ENCODE measurements around the gene FLII.
"Not testable (repeated sequence)": the region's sequence is repeated elsewhere in the genome, so short reads cannot be mapped to it uniquely, and the experiment has no call there.

FLII gene

DNA sequence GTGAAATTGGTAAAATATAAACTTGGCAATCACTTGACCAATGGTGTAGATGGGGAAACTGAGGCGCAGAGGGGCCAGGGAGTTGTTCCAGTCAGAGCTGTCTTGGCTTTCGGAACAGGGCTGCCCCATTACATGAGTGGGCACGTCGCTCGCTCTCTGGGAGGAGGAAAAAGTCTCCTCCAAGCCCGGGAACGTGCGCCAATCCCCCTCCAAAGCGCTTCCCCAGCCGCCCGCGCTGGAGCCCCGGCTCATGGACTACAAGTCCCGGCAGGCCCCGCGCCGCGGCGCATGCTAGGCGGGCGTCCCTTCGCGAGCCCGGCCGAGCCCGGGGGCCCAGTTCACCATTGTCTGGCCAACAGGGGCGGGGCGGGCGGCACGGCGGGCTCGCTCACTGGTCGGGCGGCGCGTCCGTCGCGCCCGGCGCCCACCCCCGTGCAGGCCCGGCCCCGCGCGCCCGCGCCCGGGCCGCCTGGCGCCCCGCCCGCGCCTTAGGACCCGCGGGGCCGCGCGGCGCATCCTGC is 33.4 kb downstream of the FLII start, which contains the start of gene LLGL1:
LLGL1 (plus strand) TSS at position 515 of the 521 bp plus-strand sequence. CDS start 48 bp downstream, outside the sequence.
- peak within 1 kb of the TSS; percentile 69; the same call in 1 of the 2 replicates for H3K27ac ChIP-seq
- TF ChIP-seq, protein P1, sequence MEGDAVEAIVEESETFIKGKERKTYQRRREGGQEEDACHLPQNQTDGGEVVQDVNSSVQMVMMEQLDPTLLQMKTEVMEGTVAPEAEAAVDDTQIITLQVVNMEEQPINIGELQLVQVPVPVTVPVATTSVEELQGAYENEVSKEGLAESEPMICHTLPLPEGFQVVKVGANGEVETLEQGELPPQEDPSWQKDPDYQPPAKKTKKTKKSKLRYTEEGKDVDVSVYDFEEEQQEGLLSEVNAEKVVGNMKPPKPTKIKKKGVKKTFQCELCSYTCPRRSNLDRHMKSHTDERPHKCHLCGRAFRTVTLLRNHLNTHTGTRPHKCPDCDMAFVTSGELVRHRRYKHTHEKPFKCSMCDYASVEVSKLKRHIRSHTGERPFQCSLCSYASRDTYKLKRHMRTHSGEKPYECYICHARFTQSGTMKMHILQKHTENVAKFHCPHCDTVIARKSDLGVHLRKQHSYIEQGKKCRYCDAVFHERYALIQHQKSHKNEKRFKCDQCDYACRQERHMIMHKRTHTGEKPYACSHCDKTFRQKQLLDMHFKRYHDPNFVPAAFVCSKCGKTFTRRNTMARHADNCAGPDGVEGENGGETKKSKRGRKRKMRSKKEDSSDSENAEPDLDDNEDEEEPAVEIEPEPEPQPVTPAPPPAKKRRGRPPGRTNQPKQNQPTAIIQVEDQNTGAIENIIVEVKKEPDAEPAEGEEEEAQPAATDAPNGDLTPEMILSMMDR (conservative IDR thresholded peaks at IDR 0.05), result no peak

GRCh38 chr17:18224387-18225120 is 34.0 kb downstream of the FLII start:
- H3K27ac ChIP-seq, result peak overlapping the region; percentile 69; the same call in 1 of the 2 replicates

DNA sequence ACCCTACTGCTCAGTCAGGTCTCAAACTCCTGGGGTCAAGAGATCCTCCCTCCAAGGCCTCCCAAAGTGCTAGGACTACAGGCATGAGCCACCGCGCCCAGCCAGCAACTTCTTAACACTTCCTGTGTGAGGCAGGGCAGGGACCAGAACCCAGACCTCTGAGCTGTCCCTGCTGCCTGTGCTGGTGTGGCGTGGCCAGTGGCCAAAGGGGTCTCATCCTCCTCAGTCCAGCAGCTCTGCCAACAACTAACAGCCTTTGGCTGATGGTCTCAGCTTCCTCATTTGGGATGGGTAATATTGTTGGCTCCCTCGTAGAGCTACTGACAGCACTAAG is 34.5 kb downstream of the FLII start:
- no peak overlapping the region for H3K27ac ChIP-seq
- TF ChIP-seq, protein P1 (conservative IDR thresholded peaks at IDR 0.05), result no peak

More at GRCh38 chr17:18224387-18225120, 34.0 kb downstream of the FLII start:
- TF ChIP-seq, protein P1 (conservative IDR thresholded peaks at IDR 0.05), result no peak

GRCh38 chr17:18218756-18219415 is 39.7 kb downstream of the FLII start:
- H3K27ac ChIP-seq, result 0 out of 2 replicates have a peak overlapping the region, but pooled peaks have one; percentile 1
- TF ChIP-seq, protein P1 (conservative IDR thresholded peaks at IDR 0.05), result no peak

- TF ChIP-seq, protein P1 (conservative IDR thresholded peaks at IDR 0.05), result peak; percentile 92
- no peak overlapping the region for H3K27ac ChIP-seq
These were observed 41.0 kb downstream of the FLII start for GRCh38 chr17:18217412-18218015.

DNA sequence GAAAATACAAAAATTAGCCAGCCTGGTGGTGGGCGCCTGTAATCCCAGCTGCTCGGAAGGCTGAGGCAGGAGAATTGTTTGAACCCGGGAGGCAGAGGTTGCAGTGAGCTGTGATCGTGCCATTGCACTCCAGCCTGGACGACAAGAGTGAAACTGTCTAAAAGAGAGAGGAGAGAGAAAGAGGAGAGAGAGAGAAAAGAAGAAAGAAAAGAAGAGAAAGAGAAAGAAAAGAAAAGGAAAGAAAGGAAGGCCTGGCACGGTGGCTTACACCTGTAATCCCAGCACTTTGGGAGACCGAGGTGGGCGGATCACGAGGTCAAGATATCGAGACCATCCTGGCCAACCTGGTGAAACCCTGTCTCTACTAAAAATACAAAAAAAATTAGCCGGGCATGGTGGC is 41.6 kb downstream of the FLII start:
- not testable (repeated sequence) for H3K27ac ChIP-seq

DNA sequence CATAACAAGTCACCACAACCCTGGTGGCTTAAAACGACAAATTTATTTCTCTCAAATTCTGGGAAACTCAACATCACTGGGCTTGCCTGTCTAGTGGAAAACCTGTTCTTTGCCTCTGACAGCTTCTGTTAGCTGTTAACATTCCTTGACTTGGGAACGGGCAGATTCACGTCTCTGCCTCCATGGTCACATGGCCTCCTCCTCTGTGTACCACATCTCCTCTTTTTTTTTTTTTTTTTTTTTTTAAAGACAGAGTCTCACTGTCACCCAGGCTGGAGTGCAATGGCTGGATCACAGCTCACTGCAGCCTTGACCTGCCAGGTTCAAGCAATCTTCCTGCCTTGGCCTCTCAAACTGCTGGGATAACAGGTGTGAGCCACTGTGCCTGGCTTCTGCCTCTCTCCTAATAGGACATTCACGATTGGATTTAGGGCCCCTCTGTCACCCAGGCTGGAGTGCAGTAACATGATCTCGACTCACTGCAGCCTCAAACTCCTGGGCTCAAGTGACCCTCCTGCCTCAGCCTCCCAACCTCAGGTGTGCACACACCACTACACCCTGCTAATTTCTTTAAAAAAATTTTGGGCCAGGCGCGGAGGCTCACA is 44.8 kb downstream of the FLII start:
- no peak overlapping the region for H3K27ac ChIP-seq
- TF ChIP-seq, protein P1 (conservative IDR thresholded peaks at IDR 0.05), result no peak

Data from VCaP (cell line).